Ovary (tissue), 3 donors: ENCODE results near the gene ALLC.

ENCODE experiments used
- CTCF ChIP-seq, 3 donors: fragments of 450-650 bp in 2 of 3; fragments of 200-600 bp in 1 of 3; IDR thresholded peaks; one replicate each; pipeline versions ENCODE4 v1.5.1 to v1.8.0; 2016 to 2022; ENCODE audit warnings: antibody characterized with exemption in 3 of 3, mild to moderate bottlenecking in 1 of 3
- POLR2A ChIP-seq: fragments of 450-650 bp; IDR thresholded peaks from one replicate; pipeline ENCODE4 v1.6.1; 2017; ENCODE audit warnings: antibody characterized with exemption, mild to moderate bottlenecking, moderate library complexity
- donor health status: DM: no; HTN: no; CAD: no.

- TF ChIP-seq CTCF (IDR thresholded peaks at IDR 0.05) (no peak), POLR2A (no peak)
Observed at GRCh38 chr2:3726511-3726910, 68.5 kb downstream of the ALLC start.
